GM04504 (cell line): ENCODE data around the gene TBC1D10A.

Experiments
- DNase-seq: peaks from one replicate; pipeline ENCODE4 v3.0.0-alpha.2; 2012; ENCODE audit warnings: low read depth

The TBC1D10A gene

GRCh38 chr22:30320021-30320556 lies 6.7 kb downstream of the TBC1D10A start:
- no peak for DNase-seq

GRCh38 chr22:30318799-30319419 lies 7.8 kb downstream of the TBC1D10A start:
- no peak for DNase-seq

GRCh38 chr22:30317778-30318177 lies 9.0 kb downstream of the TBC1D10A start:
- DNase-seq = no peak

- DNase-seq = no peak
Measured at GRCh38 chr22:30315962-30316576, 10.7 kb downstream of the TBC1D10A start.

- no peak for DNase-seq
Measured at GRCh38 chr22:30314915-30315314, 11.8 kb downstream of the TBC1D10A start.

DNA sequence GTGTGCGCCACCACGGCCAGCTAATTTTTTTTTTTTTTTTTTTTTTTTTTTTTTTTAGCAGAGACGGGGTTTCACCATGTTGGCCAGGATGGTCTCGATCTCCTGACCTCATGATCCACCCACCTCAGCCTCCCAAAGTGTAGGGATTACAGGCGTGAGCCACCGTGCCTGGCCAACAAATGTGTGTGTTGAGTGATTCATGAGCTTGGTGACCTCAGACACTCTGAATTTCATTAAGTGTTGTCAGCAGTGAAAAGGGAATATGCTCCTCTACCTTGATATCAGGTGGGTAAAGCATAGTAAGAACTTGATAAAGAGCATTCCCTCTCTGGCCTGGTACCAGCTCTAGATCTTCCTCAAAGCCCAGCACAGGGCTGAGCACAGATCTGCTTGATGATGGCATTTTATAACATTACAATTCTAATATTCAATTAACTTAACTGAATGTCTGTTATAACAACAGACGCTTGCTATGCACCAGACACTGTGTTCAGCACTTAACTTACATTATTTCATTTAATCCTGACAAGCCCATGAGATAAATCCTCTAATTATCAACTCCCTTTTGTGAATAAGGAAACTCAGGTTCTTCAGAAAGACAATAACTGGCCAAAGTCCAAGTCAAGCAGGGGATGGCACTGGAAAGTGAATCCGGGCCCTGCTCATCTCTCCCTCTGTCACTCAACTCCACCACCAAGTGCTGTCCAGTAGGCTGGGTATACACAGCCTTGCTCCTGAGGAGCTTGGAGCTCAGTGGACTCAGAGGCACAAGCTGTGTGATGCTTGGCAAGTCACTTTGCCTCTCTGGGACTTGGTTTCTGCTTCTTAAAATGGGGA lies 13.0 kb downstream of the TBC1D10A start:
- no peak for DNase-seq

- DNase-seq = no peak
Measured at GRCh38 chr22:30312053-30312452, 14.7 kb downstream of the TBC1D10A start.

- DNase-seq = peak; percentile 70
Measured at GRCh38 chr22:30310881-30311771, 15.6 kb downstream of the TBC1D10A start.

DNA sequence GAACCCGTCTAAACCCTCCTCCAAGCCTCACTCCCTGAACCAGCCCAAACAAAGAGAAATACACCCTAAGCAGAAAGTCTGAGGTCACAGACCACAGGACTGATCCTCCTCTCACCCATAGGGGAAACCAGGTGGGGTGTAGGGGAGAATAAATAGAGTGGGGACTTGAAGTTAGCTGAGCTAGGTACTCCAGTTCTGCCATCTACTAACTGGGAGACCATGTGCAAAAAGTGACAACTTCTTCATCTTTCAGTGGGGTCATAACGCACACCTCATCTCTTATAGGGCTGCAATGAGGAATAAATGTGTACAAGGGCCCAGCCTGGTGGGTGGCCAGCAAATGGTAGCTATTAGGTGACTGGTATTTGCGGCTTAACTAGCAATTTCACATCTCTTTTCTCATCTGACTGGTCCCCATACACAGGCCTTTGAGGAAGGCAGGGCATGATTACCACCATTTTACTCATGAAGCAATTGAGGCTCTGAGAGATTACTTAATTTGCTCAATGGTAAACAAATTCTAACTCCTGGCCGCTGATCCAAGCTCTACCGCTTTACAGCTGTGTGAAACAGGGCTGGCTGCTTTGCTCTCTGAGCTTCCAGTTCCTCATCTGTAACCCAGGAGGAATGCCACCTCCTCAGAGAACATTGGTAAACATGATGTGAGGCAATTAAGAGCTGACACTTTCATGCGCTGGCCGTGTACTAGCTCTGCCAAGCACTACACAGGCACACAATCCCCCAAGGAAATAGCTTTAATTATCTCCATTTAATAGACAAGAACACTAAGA lies 16.6 kb downstream of the TBC1D10A start:
- peak; percentile 67 for DNase-seq

DNA sequence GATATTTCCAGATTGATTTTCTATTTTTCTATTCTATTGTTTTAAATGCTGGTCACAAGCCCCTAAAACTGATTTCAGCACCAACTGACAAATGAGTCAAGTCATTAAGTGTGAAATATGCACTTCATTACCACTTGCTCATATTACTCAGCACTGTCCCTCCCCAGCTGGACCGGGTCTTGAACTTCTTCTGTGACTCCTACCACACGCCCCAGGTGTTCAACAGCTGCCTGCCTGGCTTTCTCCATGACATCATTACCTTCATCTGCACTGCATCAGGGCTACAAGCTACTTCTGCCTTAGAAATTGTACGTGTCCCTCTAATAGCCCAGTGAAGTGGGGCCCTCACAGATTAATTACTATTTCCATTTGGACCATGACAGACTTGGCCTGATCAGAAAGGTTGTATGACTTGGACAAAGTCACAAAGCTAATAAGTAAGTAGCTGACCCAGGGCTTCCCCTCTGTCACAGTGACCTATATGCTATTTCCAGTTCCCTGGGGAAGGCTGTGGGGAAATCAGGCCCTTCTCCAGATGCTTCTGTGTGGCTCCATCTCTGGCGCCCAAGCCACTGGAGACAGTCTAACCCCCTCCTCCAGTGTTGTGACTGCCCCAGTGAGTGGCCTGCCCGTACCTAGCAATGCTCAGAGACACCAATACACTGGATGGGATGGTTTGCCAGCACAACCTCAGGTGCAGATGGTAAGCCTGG lies 18.1 kb downstream of the TBC1D10A start:
- DNase-seq = no peak

GRCh38 chr22:30308093-30308492 lies 18.6 kb downstream of the TBC1D10A start:
- DNase-seq = no peak

DNA sequence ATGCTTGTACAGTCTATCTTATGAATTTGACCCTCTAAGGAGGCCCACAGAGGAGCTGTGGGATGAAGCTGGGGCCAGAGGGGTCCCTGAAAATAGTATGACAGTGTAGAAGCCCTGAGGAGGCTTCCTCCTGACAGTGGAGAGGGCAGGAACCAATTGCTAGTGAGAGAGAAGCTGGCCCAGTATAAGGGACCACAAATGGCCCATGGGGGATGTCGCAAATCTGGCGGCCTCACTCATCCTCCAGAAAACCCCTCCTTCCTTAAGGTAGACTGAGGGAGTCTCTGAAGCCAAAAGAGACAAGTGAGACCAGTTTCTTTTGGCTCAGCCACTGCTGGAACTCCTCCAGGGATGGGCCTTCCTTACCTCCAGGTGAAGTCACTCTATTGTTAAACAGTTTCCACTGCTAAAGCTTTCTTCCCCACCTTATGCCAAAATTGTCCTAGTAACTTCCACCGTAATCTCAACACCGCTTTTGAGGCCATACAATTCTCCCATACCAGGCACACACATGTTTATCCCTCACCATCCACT lies 19.6 kb downstream of the TBC1D10A start:
- no peak for DNase-seq

- no peak for DNase-seq
Measured at GRCh38 chr22:30306627-30307011, 20.1 kb downstream of the TBC1D10A start.

DNA sequence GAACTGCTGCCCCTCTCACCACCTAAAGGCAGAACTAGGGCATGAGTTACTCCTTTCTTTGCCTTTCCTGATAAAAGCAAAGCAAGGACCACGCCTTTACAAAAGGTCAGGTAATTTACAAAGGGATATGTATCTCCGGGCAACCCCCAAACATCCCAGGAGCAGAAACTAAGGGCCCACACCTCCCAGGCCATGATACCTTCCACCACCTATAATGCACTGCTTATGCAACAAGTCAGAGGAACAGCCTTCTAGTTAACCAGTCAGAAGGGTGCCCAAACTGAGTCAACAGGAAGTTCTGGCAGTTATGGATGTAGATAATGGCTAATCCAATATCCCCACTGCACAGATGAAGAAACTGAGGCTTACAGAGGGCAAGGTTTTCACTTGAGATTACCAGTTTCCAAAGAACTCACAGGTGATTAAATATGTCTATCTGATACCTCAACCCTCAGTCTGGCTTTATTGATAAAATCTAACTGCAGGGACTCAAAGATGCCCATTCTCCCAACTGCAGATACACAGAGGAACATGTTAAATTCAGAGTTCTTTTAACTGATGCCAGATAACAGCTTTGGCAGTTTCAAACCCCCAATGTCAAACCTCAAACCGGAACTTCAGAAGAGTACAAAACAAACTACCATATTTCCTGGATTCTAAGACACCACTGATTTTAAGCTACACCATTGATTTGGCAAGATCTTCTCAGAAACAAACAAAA lies 20.7 kb downstream of the TBC1D10A start:
- no peak for DNase-seq

GRCh38 chr22:30305519-30305905 lies 21.2 kb downstream of the TBC1D10A start:
- DNase-seq = no peak

- no peak for DNase-seq
Measured at GRCh38 chr22:30304495-30305244, 22.1 kb downstream of the TBC1D10A start.

DNA sequence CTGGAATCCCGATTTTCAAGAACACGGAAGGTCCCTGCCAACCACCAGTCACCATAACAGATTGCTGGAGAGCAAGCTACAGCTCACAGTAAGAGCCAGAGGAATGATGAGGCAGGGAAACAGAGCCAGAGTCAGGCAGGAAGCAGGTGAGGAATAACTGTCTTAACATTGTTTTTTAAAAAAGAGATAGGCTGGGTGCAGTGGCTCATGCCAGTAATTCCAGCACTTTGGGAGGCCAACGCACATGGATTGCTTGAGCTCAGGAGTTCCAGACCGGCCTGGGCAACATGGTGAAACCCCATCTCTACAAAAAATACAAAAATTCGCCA lies 24.0 kb downstream of the TBC1D10A start:
- DNase-seq = no peak

- DNase-seq = no peak
Measured at GRCh38 chr22:30301995-30302809, 24.5 kb downstream of the TBC1D10A start.
